ENCODE data around the gene CXCR6. TPM values are rescaled to one million over a fixed set of nuclear protein-coding genes. Genes with fewer than 3 reads are reported as not detected.

CXCR6 gene
- total and polyA plus RNA-seq, 2 experiments from 2014 or later, result 0.06 TPM; not detected in 1

DNA sequence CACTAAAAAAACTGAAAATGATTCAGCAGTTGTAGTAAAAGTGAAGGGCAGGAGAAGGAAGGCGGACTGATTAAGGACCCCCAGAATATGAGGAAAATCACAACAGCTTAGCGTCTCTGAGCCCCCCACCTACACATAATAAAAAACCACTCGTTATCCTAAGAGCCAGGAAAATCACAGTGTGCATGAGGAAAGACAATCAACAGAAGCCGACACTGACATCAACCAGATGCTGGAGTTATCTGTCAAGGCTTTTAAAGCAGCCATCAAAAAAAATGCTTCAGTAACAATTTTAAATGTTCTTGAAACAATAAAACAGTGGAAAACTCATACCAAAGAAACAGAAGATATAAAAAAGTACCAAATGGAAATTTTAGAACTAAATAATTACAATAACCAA is 9.7 kb upstream of the CXCR6 start:
- Histone ChIP-seq H3K27ac (peak overlapping the region; percentile 69), H3K9me3 (ENCODE audit: low read depth) (no peaks in the 10 kb centered on the region), H3K4me1 (ENCODE audit: low read depth) (peaks cover 15% of the 10 kb centered on the region), H3K27me3 (no peaks in the 10 kb centered on the region), H3K36me3 (peaks cover 6% of the 10 kb centered on the region), H3K4me3 (no peak overlapping the region)
- DNase-seq (ENCODE audit: low read depth in 1 of 2, low spot score in 1 of 2), result peak in 1 of 2 donors; percentile 60
- TF ChIP-seq, protein P1, sequence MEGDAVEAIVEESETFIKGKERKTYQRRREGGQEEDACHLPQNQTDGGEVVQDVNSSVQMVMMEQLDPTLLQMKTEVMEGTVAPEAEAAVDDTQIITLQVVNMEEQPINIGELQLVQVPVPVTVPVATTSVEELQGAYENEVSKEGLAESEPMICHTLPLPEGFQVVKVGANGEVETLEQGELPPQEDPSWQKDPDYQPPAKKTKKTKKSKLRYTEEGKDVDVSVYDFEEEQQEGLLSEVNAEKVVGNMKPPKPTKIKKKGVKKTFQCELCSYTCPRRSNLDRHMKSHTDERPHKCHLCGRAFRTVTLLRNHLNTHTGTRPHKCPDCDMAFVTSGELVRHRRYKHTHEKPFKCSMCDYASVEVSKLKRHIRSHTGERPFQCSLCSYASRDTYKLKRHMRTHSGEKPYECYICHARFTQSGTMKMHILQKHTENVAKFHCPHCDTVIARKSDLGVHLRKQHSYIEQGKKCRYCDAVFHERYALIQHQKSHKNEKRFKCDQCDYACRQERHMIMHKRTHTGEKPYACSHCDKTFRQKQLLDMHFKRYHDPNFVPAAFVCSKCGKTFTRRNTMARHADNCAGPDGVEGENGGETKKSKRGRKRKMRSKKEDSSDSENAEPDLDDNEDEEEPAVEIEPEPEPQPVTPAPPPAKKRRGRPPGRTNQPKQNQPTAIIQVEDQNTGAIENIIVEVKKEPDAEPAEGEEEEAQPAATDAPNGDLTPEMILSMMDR (IDR thresholded peaks at IDR 0.05; ENCODE audit: low read depth, low read length), result no peak

DNA sequence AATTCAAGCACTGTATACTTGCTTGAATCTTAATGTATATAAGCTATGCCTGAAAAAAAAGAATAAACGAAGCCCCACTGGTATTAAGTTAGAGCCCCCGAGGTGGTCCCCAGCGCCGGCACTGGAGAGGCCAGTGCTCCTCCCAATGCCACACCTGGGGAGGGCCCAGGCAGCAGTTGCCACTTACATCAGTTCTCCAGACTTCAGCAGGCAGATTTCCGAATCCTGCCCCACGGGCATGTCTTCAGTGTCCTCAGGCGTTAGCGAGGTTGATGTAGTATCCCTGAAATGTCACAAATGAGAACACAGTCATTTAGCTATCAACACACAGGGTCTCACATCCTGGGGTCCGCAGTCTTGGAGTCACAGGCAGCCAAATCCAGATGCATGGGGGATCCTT is 7.0 kb upstream of the CXCR6 start:
- Histone ChIP-seq H3K27ac (no peak overlapping the region), H3K36me3 (no peaks in the 10 kb centered on the region), H3K4me1 (ENCODE audit: low read depth) (peaks cover 33% of the 10 kb centered on the region), H3K9me3 (ENCODE audit: low read depth) (no peaks in the 10 kb centered on the region), H3K4me3 (no peak overlapping the region), H3K27me3 (no peaks in the 10 kb centered on the region)
- TF ChIP-seq, protein P1 (IDR thresholded peaks at IDR 0.05; ENCODE audit: low read depth, low read length), result no peak
- DNase-seq (ENCODE audit: low read depth in 1 of 2, low spot score in 1 of 2), result no peak

DNA sequence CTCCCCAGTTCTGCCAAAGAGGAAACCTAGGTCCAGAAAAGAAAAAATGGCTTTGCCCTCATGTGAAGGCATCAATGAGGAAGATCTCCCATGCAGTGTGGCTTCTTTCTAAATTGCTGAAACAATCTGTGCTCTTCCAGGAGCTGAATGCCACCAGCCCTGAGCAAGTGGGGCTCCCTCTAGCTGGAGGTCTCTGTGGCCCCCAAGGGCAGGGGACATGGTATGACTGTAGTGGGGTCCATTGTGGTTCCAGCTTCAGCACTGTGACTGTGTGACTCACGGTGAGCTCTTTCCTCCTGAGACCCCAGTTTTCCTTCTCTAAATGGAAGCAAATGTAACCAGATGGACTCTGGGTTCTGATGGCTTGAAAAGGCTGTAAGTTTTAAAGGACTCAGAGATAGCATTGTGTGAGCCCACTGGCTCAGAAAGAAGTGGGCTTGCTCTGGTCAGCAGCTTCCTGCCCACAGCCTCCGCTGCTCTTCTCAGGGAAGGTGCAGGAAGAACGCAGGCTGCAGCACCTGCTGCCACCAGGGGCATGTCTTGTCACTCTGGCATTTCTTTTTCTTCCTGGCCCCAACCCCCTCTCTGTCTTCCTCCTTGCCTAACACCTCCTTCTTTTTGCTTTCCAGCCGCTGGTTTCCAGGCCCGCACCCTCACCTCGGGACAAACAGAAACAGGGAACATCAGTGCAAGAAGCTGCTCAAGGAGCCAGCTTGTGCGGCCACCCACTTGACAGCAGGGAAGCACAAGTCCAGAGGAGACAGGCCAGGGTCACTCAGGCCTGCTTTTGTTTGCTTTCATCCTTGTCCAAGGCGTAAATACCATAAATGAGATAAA is 5.8 kb upstream of the CXCR6 start:
- no peak overlapping the region for H3K27ac ChIP-seq
- H3K4me1 ChIP-seq (ENCODE audit: low read depth), result peaks cover 36% of the 10 kb centered on the region
- no peaks in the 10 kb centered on the region for H3K9me3 ChIP-seq (ENCODE audit: low read depth)
- TF ChIP-seq, protein P1 (IDR thresholded peaks at IDR 0.05; ENCODE audit: low read depth, low read length), result no peak
- DNase-seq (ENCODE audit: low read depth in 1 of 2, low spot score in 1 of 2), result no peak
- no peaks in the 10 kb centered on the region for H3K27me3 ChIP-seq
- H3K4me3 ChIP-seq, result no peak overlapping the region
- H3K36me3 ChIP-seq, result no peaks in the 10 kb centered on the region

DNA sequence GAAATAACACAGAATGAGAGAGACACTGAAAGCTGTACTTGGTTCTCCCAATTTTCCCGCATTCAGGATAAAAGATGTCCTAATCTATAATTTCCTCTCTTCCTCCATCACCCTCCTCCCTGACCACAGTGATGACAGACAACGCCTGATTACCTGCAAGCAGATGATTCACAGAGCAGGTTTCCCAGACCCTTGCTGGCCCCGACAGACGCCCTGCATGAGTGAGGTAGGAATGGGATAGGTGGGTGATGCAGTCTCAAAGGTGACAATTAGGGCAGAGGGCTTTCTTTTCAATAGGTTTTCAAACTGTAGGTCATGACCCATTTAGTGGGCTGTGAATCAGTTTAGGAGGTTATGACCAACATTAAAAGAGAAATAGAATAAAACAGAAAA is 5.2 kb upstream of the CXCR6 start:
- no peak overlapping the region for H3K27ac ChIP-seq
- no peak overlapping the region for H3K4me3 ChIP-seq
- no peaks in the 10 kb centered on the region for H3K27me3 ChIP-seq
- TF ChIP-seq, protein P1 (IDR thresholded peaks at IDR 0.05; ENCODE audit: low read depth, low read length), result no peak
- no peaks in the 10 kb centered on the region for H3K9me3 ChIP-seq (ENCODE audit: low read depth)
- peaks cover 35% of the 10 kb centered on the region for H3K4me1 ChIP-seq (ENCODE audit: low read depth)
- no peak for DNase-seq (ENCODE audit: low read depth in 1 of 2, low spot score in 1 of 2)
- H3K36me3 ChIP-seq, result no peaks in the 10 kb centered on the region

DNA sequence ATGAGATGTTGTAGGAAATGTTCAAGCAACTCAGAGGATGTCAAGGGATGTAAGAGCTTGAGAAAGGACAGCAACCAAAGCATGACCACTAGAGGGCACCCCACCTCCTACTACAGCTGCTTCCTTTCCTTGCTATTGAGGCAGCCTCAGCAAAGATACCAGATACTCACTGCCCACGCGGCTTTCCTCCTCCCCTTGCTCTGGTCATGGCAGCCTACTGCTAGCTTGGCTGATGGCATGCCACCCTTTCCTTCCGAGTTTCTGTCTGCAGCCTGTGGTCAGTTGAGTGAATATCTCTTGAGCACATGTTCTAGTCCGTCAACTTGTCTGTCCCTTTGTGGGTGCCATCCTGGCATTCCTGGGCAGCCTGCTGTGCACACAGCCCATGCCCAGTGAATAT is 4.4 kb upstream of the CXCR6 start:
- peaks cover 27% of the 10 kb centered on the region for H3K4me1 ChIP-seq (ENCODE audit: low read depth)
- H3K9me3 ChIP-seq (ENCODE audit: low read depth), result no peaks in the 10 kb centered on the region
- DNase-seq (ENCODE audit: low read depth in 1 of 2, low spot score in 1 of 2), result peak; percentile 89 to 95
- H3K4me3 ChIP-seq, result no peak overlapping the region
- H3K27me3 ChIP-seq, result no peaks in the 10 kb centered on the region
- H3K27ac ChIP-seq, result no peak overlapping the region
- H3K36me3 ChIP-seq, result no peaks in the 10 kb centered on the region
- TF ChIP-seq, protein P1 (IDR thresholded peaks at IDR 0.05; ENCODE audit: low read depth, low read length), result peak; percentile 91
